ENCODE results near the gene SLC12A5. TPM values are rescaled to one million over a fixed set of nuclear protein-coding genes. Genes with fewer than 3 reads are reported as not detected.
A peak's percentile ranks its signal among the peaks of the same experiment; 100 is the strongest.

The SLC12A5 gene
- total RNA-seq, 1 experiment from 2014 or later: 7.2 TPM

DNA sequence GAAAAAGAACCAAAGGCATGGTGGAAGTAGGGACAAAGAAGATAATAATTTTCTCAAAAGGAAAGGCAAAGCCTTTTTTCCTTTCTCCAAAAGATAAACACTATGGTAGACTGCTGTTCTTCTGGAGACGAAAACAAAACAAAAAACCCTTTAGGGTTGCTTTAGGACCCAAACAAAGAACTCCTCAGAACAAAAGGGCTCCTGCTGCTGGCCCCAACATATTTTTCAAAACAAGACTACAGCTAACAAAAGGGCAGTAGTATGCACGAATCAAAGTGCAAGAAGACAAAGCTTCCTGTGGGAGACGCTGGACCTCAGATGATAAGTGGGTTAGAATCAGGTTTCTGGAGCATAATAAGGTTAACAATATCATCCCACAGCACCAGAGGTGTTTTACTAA is 45.0 kb downstream of the SLC12A5 start (continued):
- TF ChIP-seq MYBL2 (CRISPR knock-in tag; IDR thresholded peaks at IDR 0.05): no peak

DNA sequence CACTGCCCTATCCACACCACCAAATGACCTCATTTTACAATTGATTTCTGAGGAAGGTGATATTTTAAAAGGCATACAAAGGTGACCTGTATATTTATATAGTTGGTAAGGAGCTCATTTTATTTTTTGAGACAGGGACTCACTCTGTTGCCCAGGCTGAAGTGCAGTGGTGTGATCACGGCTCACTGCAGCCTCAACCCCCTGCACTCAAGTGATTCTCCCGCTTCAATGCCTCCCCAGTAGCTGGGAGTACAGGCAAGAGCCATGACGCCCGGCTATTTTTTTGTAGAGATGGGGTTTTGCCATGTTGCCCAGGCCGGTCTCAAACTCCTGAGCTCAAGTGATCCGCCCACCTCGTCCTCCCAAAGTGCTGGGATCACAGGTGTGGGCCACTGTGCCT is 47.8 kb downstream of the SLC12A5 start:
- no peaks in the 10 kb centered on the region for H3K9me3 Mint-ChIP-seq
- ChIA-PET CTCF (interaction anchor here (0.5 to 2.0 kb wide), 7 partner anchors 11 to 211 kb away, joined by 3 to 10 read pairs (median 6); no protein-coding TSS in a partner anchor), POLR2A (interaction anchor here (0.8 kb wide), 1 partner anchor 12 kb away, joined by 3 read pairs; no protein-coding TSS in a partner anchor)
- ATAC-seq (peak; percentile 28), DNase-seq (ENCODE audit: low spot score) (no peak)
- H3K4me3 Mint-ChIP-seq: no peak overlapping the region
- TF ChIP-seq PRRX2 (CRISPR knock-in tag; IDR thresholded peaks at IDR 0.05): no peak
- no peak for TF ChIP-seq ETV6 (CRISPR knock-in tag; IDR thresholded peaks at IDR 0.05)
- no peak for TF ChIP-seq ZNF263 (CRISPR knock-in tag; IDR thresholded peaks at IDR 0.05; ENCODE audit: low read depth)
- no peak for TF ChIP-seq NFE2L1 (CRISPR knock-in tag; IDR thresholded peaks at IDR 0.05)
- TF ChIP-seq, protein P1, sequence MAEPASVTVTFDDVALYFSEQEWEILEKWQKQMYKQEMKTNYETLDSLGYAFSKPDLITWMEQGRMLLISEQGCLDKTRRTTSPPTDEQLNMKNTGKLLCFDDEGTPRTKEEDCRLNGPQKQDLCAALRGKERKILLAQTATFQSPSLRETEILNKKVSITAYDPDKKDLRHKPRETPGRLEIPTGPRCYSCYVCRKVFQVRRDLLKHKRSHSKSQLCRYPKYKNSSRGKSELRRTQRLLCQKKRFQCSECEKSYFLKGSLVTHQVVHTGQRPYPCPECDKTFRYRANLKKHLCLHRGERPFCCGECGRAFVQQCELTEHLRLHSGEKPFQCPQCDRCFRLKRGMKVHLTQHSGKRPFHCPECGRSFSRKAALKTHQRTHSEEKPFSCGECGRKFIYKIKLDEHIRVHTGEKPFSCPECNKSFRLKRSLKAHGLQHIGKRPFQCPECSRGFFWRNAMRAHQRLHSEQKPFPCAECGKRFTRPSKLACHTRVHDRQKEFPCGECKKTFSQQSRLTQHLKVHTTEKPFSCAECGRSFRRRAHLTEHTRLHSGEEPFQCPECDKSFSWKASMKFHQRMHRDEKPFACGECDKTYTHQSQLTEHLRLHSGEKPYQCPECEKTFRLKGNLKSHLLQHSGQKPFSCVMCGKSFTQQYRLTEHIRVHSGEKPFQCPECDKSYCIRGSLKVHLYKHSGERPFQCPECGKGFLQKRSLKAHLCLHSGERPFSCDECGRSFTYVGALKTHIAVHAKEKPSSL (CRISPR knock-in tag; conservative IDR thresholded peaks at IDR 0.05): no peak
- no peak for TF ChIP-seq FOXJ3 (CRISPR knock-in tag; IDR thresholded peaks at IDR 0.05; ENCODE audit: borderline replicate concordance)
- TF ChIP-seq, protein P2, sequence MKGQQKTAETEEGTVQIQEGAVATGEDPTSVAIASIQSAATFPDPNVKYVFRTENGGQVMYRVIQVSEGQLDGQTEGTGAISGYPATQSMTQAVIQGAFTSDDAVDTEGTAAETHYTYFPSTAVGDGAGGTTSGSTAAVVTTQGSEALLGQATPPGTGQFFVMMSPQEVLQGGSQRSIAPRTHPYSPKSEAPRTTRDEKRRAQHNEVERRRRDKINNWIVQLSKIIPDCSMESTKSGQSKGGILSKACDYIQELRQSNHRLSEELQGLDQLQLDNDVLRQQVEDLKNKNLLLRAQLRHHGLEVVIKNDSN (CRISPR knock-in tag; IDR thresholded peaks at IDR 0.05): no peak
- TF ChIP-seq NFYB (CRISPR knock-in tag; conservative IDR thresholded peaks at IDR 0.05; ENCODE audit: low read depth): no peak
- TF ChIP-seq, protein P3, sequence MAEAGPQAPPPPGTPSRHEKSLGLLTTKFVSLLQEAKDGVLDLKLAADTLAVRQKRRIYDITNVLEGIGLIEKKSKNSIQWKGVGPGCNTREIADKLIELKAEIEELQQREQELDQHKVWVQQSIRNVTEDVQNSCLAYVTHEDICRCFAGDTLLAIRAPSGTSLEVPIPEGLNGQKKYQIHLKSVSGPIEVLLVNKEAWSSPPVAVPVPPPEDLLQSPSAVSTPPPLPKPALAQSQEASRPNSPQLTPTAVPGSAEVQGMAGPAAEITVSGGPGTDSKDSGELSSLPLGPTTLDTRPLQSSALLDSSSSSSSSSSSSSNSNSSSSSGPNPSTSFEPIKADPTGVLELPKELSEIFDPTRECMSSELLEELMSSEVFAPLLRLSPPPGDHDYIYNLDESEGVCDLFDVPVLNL (CRISPR knock-in tag; IDR thresholded peaks at IDR 0.05; ENCODE audit: borderline replicate concordance, low read depth): no peak
- TF ChIP-seq, protein P4, sequence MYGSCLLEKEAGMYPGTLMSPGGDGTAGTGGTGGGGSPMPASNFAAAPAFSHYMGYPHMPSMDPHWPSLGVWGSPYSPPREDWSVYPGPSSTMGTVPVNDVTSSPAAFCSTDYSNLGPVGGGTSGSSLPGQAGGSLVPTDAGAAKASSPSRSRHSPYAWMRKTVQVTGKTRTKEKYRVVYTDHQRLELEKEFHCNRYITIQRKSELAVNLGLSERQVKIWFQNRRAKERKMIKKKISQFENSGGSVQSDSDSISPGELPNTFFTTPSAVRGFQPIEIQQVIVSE (CRISPR knock-in tag; IDR thresholded peaks at IDR 0.05; ENCODE audit: borderline replicate concordance): no peak
- no peak for TF ChIP-seq RORB (CRISPR knock-in tag; IDR thresholded peaks at IDR 0.05)
- TF ChIP-seq SMAD4 (CRISPR knock-in tag; IDR thresholded peaks at IDR 0.05): no peak
- TF ChIP-seq, protein P5, sequence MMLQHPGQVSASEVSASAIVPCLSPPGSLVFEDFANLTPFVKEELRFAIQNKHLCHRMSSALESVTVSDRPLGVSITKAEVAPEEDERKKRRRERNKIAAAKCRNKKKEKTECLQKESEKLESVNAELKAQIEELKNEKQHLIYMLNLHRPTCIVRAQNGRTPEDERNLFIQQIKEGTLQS (CRISPR knock-in tag; conservative IDR thresholded peaks at IDR 0.05): no peak
- no peak for TF ChIP-seq OVOL2 (CRISPR knock-in tag; IDR thresholded peaks at IDR 0.05; ENCODE audit: borderline replicate concordance)
- TF ChIP-seq, protein P6, sequence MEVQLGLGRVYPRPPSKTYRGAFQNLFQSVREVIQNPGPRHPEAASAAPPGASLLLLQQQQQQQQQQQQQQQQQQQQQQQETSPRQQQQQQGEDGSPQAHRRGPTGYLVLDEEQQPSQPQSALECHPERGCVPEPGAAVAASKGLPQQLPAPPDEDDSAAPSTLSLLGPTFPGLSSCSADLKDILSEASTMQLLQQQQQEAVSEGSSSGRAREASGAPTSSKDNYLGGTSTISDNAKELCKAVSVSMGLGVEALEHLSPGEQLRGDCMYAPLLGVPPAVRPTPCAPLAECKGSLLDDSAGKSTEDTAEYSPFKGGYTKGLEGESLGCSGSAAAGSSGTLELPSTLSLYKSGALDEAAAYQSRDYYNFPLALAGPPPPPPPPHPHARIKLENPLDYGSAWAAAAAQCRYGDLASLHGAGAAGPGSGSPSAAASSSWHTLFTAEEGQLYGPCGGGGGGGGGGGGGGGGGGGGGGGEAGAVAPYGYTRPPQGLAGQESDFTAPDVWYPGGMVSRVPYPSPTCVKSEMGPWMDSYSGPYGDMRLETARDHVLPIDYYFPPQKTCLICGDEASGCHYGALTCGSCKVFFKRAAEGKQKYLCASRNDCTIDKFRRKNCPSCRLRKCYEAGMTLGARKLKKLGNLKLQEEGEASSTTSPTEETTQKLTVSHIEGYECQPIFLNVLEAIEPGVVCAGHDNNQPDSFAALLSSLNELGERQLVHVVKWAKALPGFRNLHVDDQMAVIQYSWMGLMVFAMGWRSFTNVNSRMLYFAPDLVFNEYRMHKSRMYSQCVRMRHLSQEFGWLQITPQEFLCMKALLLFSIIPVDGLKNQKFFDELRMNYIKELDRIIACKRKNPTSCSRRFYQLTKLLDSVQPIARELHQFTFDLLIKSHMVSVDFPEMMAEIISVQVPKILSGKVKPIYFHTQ (CRISPR knock-in tag; IDR thresholded peaks at IDR 0.05): no peak
- no peak for TF ChIP-seq RELA (CRISPR knock-in tag; IDR thresholded peaks at IDR 0.05; ENCODE audit: borderline replicate concordance)
- TF ChIP-seq EMX1 (CRISPR knock-in tag; IDR thresholded peaks at IDR 0.05): no peak
- TF ChIP-seq ZNF423 (CRISPR knock-in tag; IDR thresholded peaks at IDR 0.05): no peak
- TF ChIP-seq ZBTB21 (CRISPR knock-in tag; IDR thresholded peaks at IDR 0.05; ENCODE audit: borderline replicate concordance): no peak
- peak overlapping the region; percentile 64; the same call in 1 of the 2 replicates for H3K27ac Mint-ChIP-seq
- H3K27me3 Mint-ChIP-seq (ENCODE audit: low read depth): no peaks in the 10 kb centered on the region
- H3K4me1 Mint-ChIP-seq: peaks cover 23% of the 10 kb centered on the region
- peaks cover 19% of the 10 kb centered on the region for H3K36me3 Mint-ChIP-seq
